Smooth muscle cell (in vitro differentiated cells): ENCODE measurements around the gene ANKRD30B. TPM values are rescaled to one million over a fixed set of nuclear protein-coding genes. Genes with fewer than 3 reads are reported as not detected.
"Not testable (repeated sequence)": the region's sequence is repeated elsewhere in the genome, so short reads cannot be mapped to it uniquely, and the experiment has no call there.

ENCODE experiments used
- DNase-seq: peaks from one replicate; lab custom pipeline; 2025; ENCODE audit not compliant: unreplicated experiment; lab: John Stamatoyannopoulos, UW
- H2AFZ ChIP-seq: fragments of 200-600 bp; sonication (generic); 2 replicates; pipeline ENCODE4 v1.6.0; 2016; ENCODE audit warnings: antibody characterized with exemption, low read depth, mild to moderate bottlenecking
- H3F3A ChIP-seq: fragments of 200-600 bp; sonication (generic); 2 replicates; pipeline ENCODE4 v1.6.0; 2017; ENCODE audit warnings: antibody characterized with exemption, low read depth
- H3K27ac ChIP-seq: fragments of 200-600 bp; sonication (generic); 2 replicates; pipeline ENCODE4 v1.5.1; 2016; ENCODE audit warnings: low read depth, mild to moderate bottlenecking
- H3K27me3 ChIP-seq: fragments of 200-600 bp; sonication (generic); 2 replicates; pipeline ENCODE4 v1.6.1; 2016; ENCODE audit warnings: low read depth, mild to moderate bottlenecking
- H3K36me3 ChIP-seq: fragments of 200-600 bp; sonication (generic); 2 replicates; pipeline ENCODE4 v1.5.1; 2016; ENCODE audit warnings: low read depth
- H3K4me1 ChIP-seq: fragments of 200-600 bp; sonication (generic); 2 replicates; pipeline ENCODE4 v1.5.1; 2016; ENCODE audit warnings: low read depth
- H3K4me2 ChIP-seq: fragments of 200-600 bp; sonication (generic); 2 replicates; pipeline ENCODE4 v1.6.0; 2016; ENCODE audit warnings: mild to moderate bottlenecking
- H3K4me3 ChIP-seq: fragments of 200-600 bp; sonication (generic); 2 replicates; pipeline ENCODE4 v1.5.1; 2016; ENCODE audit warnings: mild to moderate bottlenecking
- H3K79me2 ChIP-seq: fragments of 200-600 bp; sonication (generic); 2 replicates; pipeline ENCODE4 v1.6.0; 2016; ENCODE audit warnings: low read depth, mild to moderate bottlenecking
- H3K9ac ChIP-seq: fragments of 200-600 bp; sonication (generic); 2 replicates; pipeline ENCODE4 v1.6.0; 2016; ENCODE audit warnings: low read depth
- H3K9me3 ChIP-seq: fragments of 200-600 bp; sonication (generic); replicated peaks from 2 replicates; pipeline ENCODE4 v1.5.1; 2016; ENCODE audit warnings: low read depth
- H4K20me1 ChIP-seq: fragments of 200-600 bp; sonication (generic); 2 replicates; pipeline ENCODE4 v1.6.0; 2016; ENCODE audit warnings: low read depth
- CTCF ChIP-seq: fragments of 200-600 bp; sonication (generic); IDR thresholded peaks from 2 replicates; pipeline ENCODE4 v1.5.1; 2017; ENCODE audit warnings: borderline replicate concordance, mild to moderate bottlenecking, antibody characterized with exemption; ENCODE audit not compliant: insufficient read depth, poor library complexity, severe bottlenecking
- WGBS: methylation state at CpG from one replicate; pipeline ENCODE4 v1.1.7; 2016; ENCODE audit warnings: low lambda C conversion rate; 5-methylcytosine and 5-hydroxymethylcytosine counted together
- polyA plus RNA-seq: library from polyadenylated mRNA; unstranded; fragments of >200 nt; fragmentation: Nextera tagmentation; extraction: Ambion mirVana; gene quantifications from 2 replicates; pipeline ENCODE4 v1.2.1, GENCODE V29; 2016
- total RNA-seq: library from RNA; depleted of rRNA; stranded (reverse); fragments of >200 nt; gene quantifications from 2 replicates; pipeline ENCODE4 v1.2.3, GENCODE V29; 2014

The ANKRD30B gene
- total and polyA plus RNA-seq, 2 experiments from 2014 or later, result not detected

GRCh38 chr18:14784133-14784532 is 36.2 kb downstream of the ANKRD30B start:
- Histone ChIP-seq H3K4me2 (no peak overlapping the region), H3K27ac (no peak overlapping the region), H3K4me3 (no peak overlapping the region), H3K4me1 (no peaks in the 10 kb centered on the region), H2AFZ (no peak overlapping the region), H3K27me3 (no peaks in the 10 kb centered on the region), H3K9ac (no peak overlapping the region), H4K20me1 (no peaks in the 10 kb centered on the region), H3K9me3 (no peaks in the 10 kb centered on the region), H3K79me2 (no peaks in the 10 kb centered on the region), H3K36me3 (no peaks in the 10 kb centered on the region), H3F3A (no peaks in the 10 kb centered on the region)
- no peak for TF ChIP-seq CTCF
- WGBS, result 72% methylated on average over 2 of the region's 2 CpGs
- DNase-seq, result no peak

- not testable (repeated sequence) for H3K9me3 ChIP-seq, DNase-seq, H3F3A ChIP-seq, H3K79me2 ChIP-seq, H3K4me3 ChIP-seq, H3K4me2 ChIP-seq, H2AFZ ChIP-seq, H3K27me3 ChIP-seq, H3K4me1 ChIP-seq, H4K20me1 ChIP-seq, H3K9ac ChIP-seq, H3K36me3 ChIP-seq, H3K27ac ChIP-seq
- WGBS, result 72% methylated on average over 3 of the region's 3 CpGs
Observed at GRCh38 chr18:14796876-14797275, 48.9 kb downstream of the ANKRD30B start.

GRCh38 chr18:14797969-14798764 is 50.2 kb downstream of the ANKRD30B start:
- not testable (repeated sequence) for H3K9ac ChIP-seq, H3K9me3 ChIP-seq, H2AFZ ChIP-seq, H3K27me3 ChIP-seq, H3K79me2 ChIP-seq, H3K4me3 ChIP-seq, H3K27ac ChIP-seq, DNase-seq, H3K4me1 ChIP-seq, H3K4me2 ChIP-seq, H3F3A ChIP-seq, H3K36me3 ChIP-seq, H4K20me1 ChIP-seq
- 82% methylated on average over 12 of the region's 12 CpGs for WGBS

GRCh38 chr18:14811081-14811480 is 63.1 kb downstream of the ANKRD30B start:
- H2AFZ ChIP-seq, H3K9ac ChIP-seq, DNase-seq, H4K20me1 ChIP-seq, H3K4me1 ChIP-seq, H3K79me2 ChIP-seq, H3K27me3 ChIP-seq, H3K36me3 ChIP-seq, H3K4me3 ChIP-seq, H3F3A ChIP-seq, H3K4me2 ChIP-seq, H3K9me3 ChIP-seq, H3K27ac ChIP-seq: not testable (repeated sequence)
- 78% methylated on average over 13 of the region's 13 CpGs for WGBS

GRCh38 chr18:14826972-14827632 is 79.1 kb downstream of the ANKRD30B start:
- not testable (repeated sequence) for H4K20me1 ChIP-seq, H3K4me1 ChIP-seq, H3K27ac ChIP-seq, H3F3A ChIP-seq, H3K9me3 ChIP-seq, H3K79me2 ChIP-seq, H3K27me3 ChIP-seq, H3K4me2 ChIP-seq, DNase-seq, H2AFZ ChIP-seq, H3K36me3 ChIP-seq, H3K9ac ChIP-seq, H3K4me3 ChIP-seq
- 41% methylated on average over 2 of the region's 2 CpGs for WGBS

- not testable (repeated sequence) for H3K9ac ChIP-seq, H3F3A ChIP-seq, H4K20me1 ChIP-seq, H3K27me3 ChIP-seq, H3K36me3 ChIP-seq, H3K4me3 ChIP-seq, H3K9me3 ChIP-seq, H3K4me2 ChIP-seq, H3K79me2 ChIP-seq, DNase-seq, H2AFZ ChIP-seq, H3K27ac ChIP-seq, H3K4me1 ChIP-seq
- WGBS, result 79% methylated on average over 2 of the region's 2 CpGs
Observed at GRCh38 chr18:14841607-14842006, 93.6 kb downstream of the ANKRD30B start.

- not testable (repeated sequence) for H3K4me2 ChIP-seq, H3K9me3 ChIP-seq
Observed at GRCh38 chr18:14851533-14851932, 103.6 kb downstream of the ANKRD30B start.

More at GRCh38 chr18:14851533-14851932, 103.6 kb downstream of the ANKRD30B start:
- not testable (repeated sequence) for H3K36me3 ChIP-seq, H3K4me1 ChIP-seq, H3K27me3 ChIP-seq, H3K9ac ChIP-seq, H3K27ac ChIP-seq, H3K79me2 ChIP-seq, H2AFZ ChIP-seq, H4K20me1 ChIP-seq, H3F3A ChIP-seq, DNase-seq, H3K4me3 ChIP-seq
- WGBS, result 30% methylated on average over 2 of the region's 2 CpGs
